HepG2 (cell line): ENCODE data around the gene UBASH3A. TPM values are rescaled to one million over a fixed set of nuclear protein-coding genes. Genes with fewer than 3 reads are reported as not detected.

Experiments used
- ATAC-seq: fragments of 200-7000 bp; cut with Tn5 transposase; 3 replicates; pipeline ENCODE4 v1.9.1; 2020; ENCODE audit warnings: mild to moderate bottlenecking, moderate library complexity
- BruUV-seq: library from RNA; stranded (reverse); fragments of 400-500 nt; replicated peaks from 2 replicates; lab custom pipeline; 2021; lab: Mats Ljungman, UMichigan
- CTCF ChIA-PET: fragments of 300-600 bp; formaldehyde crosslinking; extraction: SDS; loops from one replicate; lab custom pipeline; 2021; ENCODE audit warnings: low total read pairs, inconsistent platforms, low intra/inter-chr PET ratio; lab: Yijun Ruan, JAX
- POLR2A ChIA-PET: fragments of 350-600 bp; sonication (Branson Sonifier 250); formaldehyde crosslinking; loops from one replicate; lab custom pipeline; 2020; ENCODE audit warnings: antibody characterized with exemption, inconsistent platforms; lab: Yijun Ruan, JAX
- DNase-seq: peaks from one replicate; pipeline ENCODE4 v3.0.0-alpha.2; 2015; ENCODE audit warnings: low spot score
- FAIRE-seq: peaks from 3 replicates; lab custom pipeline; 2011; peaks lifted over from hg19 to GRCh38; lab: Jason Lieb, UNC
- H2AFZ ChIP-seq: one replicate; pipeline ENCODE4 v1.6.1; 2011; ENCODE audit warnings: low read length, inconsistent platforms
- H3K27ac ChIP-seq: fragments of 300-600 bp; 3 replicates; pipeline ENCODE4 v1.8.0; 2011; ENCODE audit warnings: mixed run types, mild to moderate bottlenecking, mixed read lengths, low read length, inconsistent platforms; ENCODE audit not compliant: insufficient read depth; ENCODE audit errors: extremely low read length
- H3K27me3 ChIP-seq, 2 experiments: fragments of 200-600 bp in 1 of 2; 2 replicates in 1 of 2; 3 replicates in 1 of 2; pipeline versions ENCODE4 v1.6.0 to v1.8.0; 2011; ENCODE audit warnings: low read length in 2 of 2, mild to moderate bottlenecking in 2 of 2, moderate library complexity in 2 of 2, inconsistent platforms in 1 of 2; ENCODE audit not compliant: insufficient read depth in 2 of 2, control insufficient read depth in 1 of 2
- H3K36me3 ChIP-seq, 2 experiments: fragments of 200-600 bp in 1 of 2; replicated peaks in 1 of 2; 2 replicates in 1 of 2; 3 replicates in 1 of 2; pipeline versions ENCODE4 v1.5.1 to v1.8.0; 2011; ENCODE audit warnings: low read length in 2 of 2, inconsistent platforms in 1 of 2; ENCODE audit not compliant: insufficient read depth in 2 of 2, control insufficient read depth in 1 of 2
- H3K4me1 ChIP-seq: 2 replicates; pipeline ENCODE4 v1.5.1; 2012; ENCODE audit warnings: low read length, inconsistent platforms; ENCODE audit not compliant: insufficient read depth
- H3K4me2 ChIP-seq: 2 replicates; pipeline ENCODE4 v1.6.0; 2011; ENCODE audit warnings: low read depth, low read length, inconsistent platforms
- H3K4me3 ChIP-seq, 3 experiments: fragments of 200-600 bp in 1 of 3; sonication (generic), shearing (Covaris generic) in 1 of 3; replicated peaks in 1 of 3; 2 replicates each; pipeline ENCODE4 v1.5.1; 2011 to 2016; ENCODE audit warnings: low read length in 3 of 3, inconsistent platforms in 2 of 3, low read depth in 2 of 3, mild to moderate bottlenecking in 2 of 3, control low read depth in 1 of 3, mixed read lengths in 1 of 3; ENCODE audit not compliant: insufficient read depth in 1 of 3
- H3K79me2 ChIP-seq: one replicate; pipeline ENCODE4 v1.6.1; 2011; ENCODE audit warnings: low read length, inconsistent platforms; ENCODE audit not compliant: insufficient read depth
- H3K9ac ChIP-seq: 2 replicates; pipeline ENCODE4 v1.6.0; 2011; ENCODE audit warnings: mild to moderate bottlenecking, low read depth, low read length, inconsistent platforms; ENCODE audit not compliant: insufficient read depth
- H3K9me3 ChIP-seq: 2 replicates; pipeline ENCODE4 v1.5.1; 2012; ENCODE audit warnings: mild to moderate bottlenecking, low read length
- H4K20me1 ChIP-seq: 2 replicates; pipeline ENCODE4 v1.6.0; 2011; ENCODE audit warnings: inconsistent platforms, mild to moderate bottlenecking, low read length, moderate library complexity; ENCODE audit not compliant: insufficient read depth
- CBX2 ChIP-seq, 2 experiments: fragments of 200-600 bp in 1 of 2; sonication (generic); formaldehyde crosslinking in 1 of 2; IDR thresholded peaks; 2 replicates each; pipeline versions ENCODE4 v1.7.0 to v1.8.1; 2018 to 2022; ENCODE audit warnings: low read depth in 2 of 2, low read length in 1 of 2, mild to moderate bottlenecking in 1 of 2, missing genetic modification reagents in 1 of 2
- DZIP1 ChIP-seq: sonication (generic); formaldehyde crosslinking; IDR thresholded peaks from 2 replicates; pipeline ENCODE4 v1.5.0; 2020; ENCODE audit warnings: mild to moderate bottlenecking, missing genetic modification reagents
- FLYWCH1 ChIP-seq: sonication (generic); formaldehyde crosslinking; IDR thresholded peaks from 2 replicates; pipeline ENCODE4 v1.8.1; 2023; ENCODE audit warnings: mild to moderate bottlenecking, missing genetic modification reagents
- FOXJ3 ChIP-seq: sonication (generic); formaldehyde crosslinking; IDR thresholded peaks from 2 replicates; pipeline ENCODE4 v1.4.0; 2020; ENCODE audit warnings: missing genetic modification reagents, mild to moderate bottlenecking, borderline replicate concordance
- GATAD1 ChIP-seq: IDR thresholded peaks from 2 replicates; pipeline ENCODE4 v1.6.1; 2016; ENCODE audit warnings: missing genetic modification reagents, missing compliant biosample characterization
- MED1 ChIP-seq: sonication (generic); formaldehyde crosslinking; IDR thresholded peaks from 2 replicates; pipeline ENCODE4 v1.4.0; 2020; ENCODE audit warnings: missing genetic modification reagents
- NR2F1 ChIP-seq, 2 experiments: fragments of 450-650 bp in 1 of 2; formaldehyde crosslinking in 1 of 2; IDR thresholded peaks; 2 replicates each; pipeline versions ENCODE4 v1.5.0 to v1.6.1; 2016 to 2020; ENCODE audit warnings: mild to moderate bottlenecking in 1 of 2, missing compliant biosample characterization in 1 of 2, missing genetic modification reagents in 1 of 2, moderate library complexity in 1 of 2
- POGZ ChIP-seq: sonication (generic); formaldehyde crosslinking; IDR thresholded peaks from 2 replicates; pipeline ENCODE4 v1.4.0; 2020; ENCODE audit warnings: mild to moderate bottlenecking, missing genetic modification reagents
- PPARG ChIP-seq: conservative IDR thresholded peaks from 2 replicates; pipeline ENCODE4 v1.6.1; 2016; ENCODE audit warnings: missing biosample characterization, missing genetic modification reagents
- RBAK ChIP-seq: sonication (generic); formaldehyde crosslinking; IDR thresholded peaks from 2 replicates; pipeline ENCODE4 v1.5.1; 2020; ENCODE audit warnings: mild to moderate bottlenecking, missing genetic modification reagents
- SAFB2 ChIP-seq: sonication (generic); formaldehyde crosslinking; IDR thresholded peaks from 2 replicates; pipeline ENCODE4 v1.5.1; 2020; ENCODE audit warnings: missing genetic modification reagents, low read depth, mild to moderate bottlenecking, borderline replicate concordance
- TP53 ChIP-seq: sonication (generic); formaldehyde crosslinking; conservative IDR thresholded peaks from 2 replicates; pipeline ENCODE4 v1.4.0; 2020; ENCODE audit warnings: missing genetic modification reagents
- ZBTB44 ChIP-seq: sonication (generic); formaldehyde crosslinking; IDR thresholded peaks from 2 replicates; pipeline ENCODE4 v1.4.0; 2020; ENCODE audit warnings: missing genetic modification reagents
- ZFP90 ChIP-seq: sonication (generic); formaldehyde crosslinking; IDR thresholded peaks from 2 replicates; pipeline ENCODE4 v1.8.0; 2022; ENCODE audit warnings: missing genetic modification reagents, mild to moderate bottlenecking, inconsistent platforms, borderline replicate concordance
- ZFX ChIP-seq: sonication (generic); formaldehyde crosslinking; IDR thresholded peaks from 2 replicates; pipeline ENCODE4 v1.4.0; 2020; ENCODE audit warnings: mild to moderate bottlenecking, low read depth, missing genetic modification reagents, moderate library complexity
- ZNF430 ChIP-seq: sonication (generic); formaldehyde crosslinking; IDR thresholded peaks from 2 replicates; pipeline ENCODE4 v1.9.0; 2021; ENCODE audit warnings: mild to moderate bottlenecking, missing genetic modification reagents
- ZNF503 ChIP-seq: sonication (generic); formaldehyde crosslinking; IDR thresholded peaks from 2 replicates; pipeline ENCODE4 v1.4.0; 2020; ENCODE audit warnings: missing genetic modification reagents
- ZNF800 ChIP-seq: sonication (generic); formaldehyde crosslinking; IDR thresholded peaks from 2 replicates; pipeline ENCODE4 v1.4.0; 2020; ENCODE audit warnings: missing genetic modification reagents
- WGBS: methylation state at CpG from one replicate; pipeline ENCODE4 v1.1.6; 2017; ENCODE audit warnings: low lambda C conversion rate; 5-methylcytosine and 5-hydroxymethylcytosine counted together
- in situ Hi-C: cut with HindIII; loops from 2 replicates; pipeline ENCODE4 v1.10.0; 2017; ENCODE audit warnings: low pct_unique_long_range_greater_than_20kb; ENCODE audit not compliant: extremely low pct_ligation_motif_present
- intact Hi-C: fragments of 100-400 bp; cut with micrococcal nuclease; formaldehyde crosslinking; loops from one replicate; pipeline ENCODE4 v1.10.0; 2022; ENCODE audit not compliant: unreplicated experiment
- polyA plus RNA-seq, 8 experiments: library from polyadenylated mRNA; depleted of rRNA in 3 of 8; stranded (reverse) in 7 of 8; unstranded in 1 of 8; fragments of >200 nt; fragmentation: Illumina TruSeq in 4 of 8; extraction: Trizol in 4 of 8; gene quantifications; 2 replicates each; pipeline versions ENCODE4 v1.2.1 to v1.2.3, GENCODE V29; 2011 to 2016; ENCODE audit warnings: low read depth in 4 of 8, missing spikeins in 1 of 8, mixed read lengths in 1 of 8; ENCODE audit not compliant: insufficient read depth in 1 of 8
- total RNA-seq, 5 experiments: library from RNA; depleted of rRNA; stranded (reverse); fragments of >200 nt; fragmentation: Illumina TruSeq; extraction: Trizol; gene quantifications; 2 replicates each; pipeline ENCODE4 v1.2.3, GENCODE V29; 2016; ENCODE audit warnings: low read depth in 1 of 5

UBASH3A gene
- total and polyA plus RNA-seq, 2 of the 13 experiments (the other 11 are each of a cell fraction or from before 2014, with no cell fraction given), result not detected

- ATAC-seq (no peak), FAIRE-seq (no peak), DNase-seq (no peak)
- no peaks in the 10 kb centered on the region for H4K20me1 ChIP-seq
- no peaks in the 10 kb centered on the region for H3K79me2 ChIP-seq
- H2AFZ ChIP-seq, result no peak overlapping the region
- no peak overlapping the region for H3K9ac ChIP-seq
- H3K27me3 ChIP-seq, result peaks cover 0 to 11% of the 10 kb centered on the region in 2 experiments; a peak in 2 of 5 replicates
- no peaks in the 10 kb centered on the region for H3K4me1 ChIP-seq
- no peak overlapping the region for H3K27ac ChIP-seq
- intact Hi-C loops (no loop called here), in situ Hi-C loops (no loop called here)
- no peak overlapping the region for H3K4me3 ChIP-seq
- BruUV-seq, result no TSS peak
- H3K4me2 ChIP-seq, result no peak overlapping the region
- WGBS, result 54% methylated on average over 10 of the region's 10 CpGs
- no peaks in the 10 kb centered on the region for H3K9me3 ChIP-seq
- ChIA-PET POLR2A (no interaction called here), CTCF (no interaction called here)
- H3K36me3 ChIP-seq, result no peaks in the 10 kb centered on the region
- no peak for TF ChIP-seq POGZ (CRISPR knock-in tag)
- TF ChIP-seq MED1 (CRISPR knock-in tag), result no peak
- TF ChIP-seq NR2F1 (CRISPR knock-in tag; IDR thresholded peaks at IDR 0.05), result no peak
- TF ChIP-seq SAFB2 (CRISPR knock-in tag), result no peak
- no peak for TF ChIP-seq FLYWCH1 (CRISPR knock-in tag)
- TF ChIP-seq ZNF503 (CRISPR knock-in tag), result no peak
- TF ChIP-seq PPARG (CRISPR knock-in tag), result no peak
- TF ChIP-seq ZFX, result no peak
- TF ChIP-seq ZNF800 (CRISPR knock-in tag), result no peak
- no peak for TF ChIP-seq FOXJ3 (CRISPR knock-in tag)
- TF ChIP-seq ZNF430 (CRISPR knock-in tag), result no peak
- no peak for TF ChIP-seq TP53 (CRISPR knock-in tag)
- no peak for TF ChIP-seq DZIP1 (CRISPR knock-in tag)
- no peak for TF ChIP-seq ZFP90
- no peak for TF ChIP-seq ZBTB44 (CRISPR knock-in tag)
- no peak for TF ChIP-seq CBX2 (IDR thresholded peaks at IDR 0.05; ENCODE audit: low read depth, low read length)
- no peak for TF ChIP-seq CBX2 (CRISPR knock-in tag; IDR thresholded peaks at IDR 0.05; ENCODE audit: low read depth)
- no peak for TF ChIP-seq GATAD1 (CRISPR knock-in tag)
- no peak for TF ChIP-seq RBAK
These were observed 77.0 kb downstream of the UBASH3A start for GRCh38 chr21:42480736-42481135.
